ENCODE results near the gene SCMH1. TPM values are rescaled to one million over a fixed set of nuclear protein-coding genes. Genes with fewer than 3 reads are reported as not detected.

Gene SCMH1
- total RNA-seq, 1 experiment from 2014 or later, result 39.5 TPM

- no peak overlapping the region for H3K4me3 ChIP-seq
- peaks cover 9% of the 10 kb centered on the region for H3K4me1 ChIP-seq (replicated peaks; ENCODE audit: insufficient read depth)
These were observed 83.8 kb downstream of the SCMH1 start for GRCh38 chr1:41158147-41158875.

GRCh38 chr1:41155105-41155504, 87.0 kb downstream of the SCMH1 start:
- H3K4me1 ChIP-seq (replicated peaks; ENCODE audit: insufficient read depth), result peaks cover 20% of the 10 kb centered on the region
- H3K27me3 ChIP-seq (ENCODE audit: insufficient read depth, low read depth), result no peaks in the 10 kb centered on the region
- H3K4me2 ChIP-seq, result no peak overlapping the region
- H2AFZ ChIP-seq, result no peak overlapping the region
- H3K9me2 ChIP-seq (ENCODE audit: insufficient read depth), result no peaks in the 10 kb centered on the region
- no peak overlapping the region for H3K4me3 ChIP-seq
- H3K27ac ChIP-seq, result no peak overlapping the region
- ChIA-PET CTCF (no interaction called here), POLR2A (ENCODE audit: unreplicated experiment) (interaction anchor here (0.6 kb wide), 1 partner anchor 1876 kb away, joined by 3 read pairs; no protein-coding TSS in a partner anchor)
- H3F3A ChIP-seq (ENCODE audit: insufficient read depth, low read depth), result peaks cover 11% of the 10 kb centered on the region
- TF ChIP-seq CTCF (conservative IDR thresholded peaks at IDR 0.05), result no peak
- no peak for TF ChIP-seq EZH2 (IDR thresholded peaks at IDR 0.05; ENCODE audit: low read depth)
- intact Hi-C loops (cut with micrococcal nuclease; ENCODE audit: unreplicated experiment), result no loop called here
- no peaks in the 10 kb centered on the region for H3K79me2 ChIP-seq (ENCODE audit: low read depth)
- H3K36me3 ChIP-seq (ENCODE audit: low read depth), result no peaks in the 10 kb centered on the region
- no TSS peak for BruUV-seq (replicated peaks)
- no peak for DNase-seq
- H3K9me3 ChIP-seq (ENCODE audit: insufficient read depth, low read depth), result no peaks in the 10 kb centered on the region; the same call in 1 of the 2 replicates
- no peaks in the 10 kb centered on the region for H4K20me1 ChIP-seq (ENCODE audit: insufficient read depth)

More at GRCh38 chr1:41158147-41158875, 83.8 kb downstream of the SCMH1 start:
- Histone ChIP-seq H3K4me2 (no peak overlapping the region), H3K9me2 (ENCODE audit: insufficient read depth) (no peaks in the 10 kb centered on the region), H2AFZ (no peak overlapping the region), H3K27me3 (ENCODE audit: insufficient read depth, low read depth) (no peaks in the 10 kb centered on the region), H3K9me3 (ENCODE audit: insufficient read depth, low read depth) (no peaks in the 10 kb centered on the region; the same call in 1 of the 2 replicates), H3K79me2 (ENCODE audit: low read depth) (no peaks in the 10 kb centered on the region), H3F3A (ENCODE audit: insufficient read depth, low read depth) (peaks cover 4% of the 10 kb centered on the region; the same call in 1 of the 2 replicates), H4K20me1 (ENCODE audit: insufficient read depth) (no peaks in the 10 kb centered on the region), H3K36me3 (ENCODE audit: low read depth) (no peaks in the 10 kb centered on the region), H3K27ac (no peak overlapping the region)
- no TSS peak for BruUV-seq (replicated peaks)
- intact Hi-C loops (cut with micrococcal nuclease; ENCODE audit: unreplicated experiment), result no loop called here
- ChIA-PET CTCF (no interaction called here), POLR2A (ENCODE audit: unreplicated experiment) (no interaction called here)
- DNase-seq, result no peak
- TF ChIP-seq EZH2 (IDR thresholded peaks at IDR 0.05; ENCODE audit: low read depth), result no peak
- no peak for TF ChIP-seq CTCF (conservative IDR thresholded peaks at IDR 0.05)

- CTCF ChIA-PET, result interaction anchor here (0.6 kb wide), 1 partner anchor 353 kb away, joined by 3 read pairs; no protein-coding TSS in a partner anchor
These were observed 88.3 kb downstream of the SCMH1 start for GRCh38 chr1:41153750-41154274.

More at GRCh38 chr1:41153750-41154274, 88.3 kb downstream of the SCMH1 start:
- POLR2A ChIA-PET (ENCODE audit: unreplicated experiment), result interaction anchor here (0.6 kb wide), 1 partner anchor 10 kb away, joined by 3 read pairs; no protein-coding TSS in a partner anchor
- Histone ChIP-seq H3F3A (ENCODE audit: insufficient read depth, low read depth) (peaks cover 11% of the 10 kb centered on the region), H4K20me1 (ENCODE audit: insufficient read depth) (no peaks in the 10 kb centered on the region), H3K4me3 (no peak overlapping the region), H3K27ac (no peak overlapping the region), H2AFZ (no peak overlapping the region), H3K9me3 (ENCODE audit: insufficient read depth, low read depth) (no peaks in the 10 kb centered on the region; the same call in 1 of the 2 replicates), H3K4me2 (no peak overlapping the region), H3K4me1 (replicated peaks; ENCODE audit: insufficient read depth) (peaks cover 20% of the 10 kb centered on the region), H3K36me3 (ENCODE audit: low read depth) (no peaks in the 10 kb centered on the region), H3K27me3 (ENCODE audit: insufficient read depth, low read depth) (no peaks in the 10 kb centered on the region), H3K79me2 (ENCODE audit: low read depth) (no peaks in the 10 kb centered on the region), H3K9me2 (ENCODE audit: insufficient read depth) (no peaks in the 10 kb centered on the region)
- intact Hi-C loops (cut with micrococcal nuclease; ENCODE audit: unreplicated experiment), result no loop called here
- DNase-seq, result no peak
- TF ChIP-seq EZH2 (IDR thresholded peaks at IDR 0.05; ENCODE audit: low read depth) (no peak), CTCF (conservative IDR thresholded peaks at IDR 0.05) (no peak)
- no TSS peak for BruUV-seq (replicated peaks)
